SK-N-SH treated with all-trans-retinoic acid at 6 μM for 48 hours (cell line): ENCODE results near the gene LEO1.

Experiments
- ATAC-seq: fragments of 200-7000 bp; cut with Tn5 transposase; 3 replicates; pipeline ENCODE4 v1.9.1; 2020; ENCODE audit warnings: mild to moderate bottlenecking, moderate library complexity
- BACH2 ChIP-seq: fragments of 250-450 bp; sonication (Bioruptor Pico); IDR thresholded peaks from 2 replicates; pipeline ENCODE4 v1.9.0; 2021; ENCODE audit warnings: mild to moderate bottlenecking, borderline replicate concordance
- CREB5 ChIP-seq: fragments of 250-450 bp; sonication (Bioruptor Pico); IDR thresholded peaks from 2 replicates; pipeline ENCODE4 v1.5.1; 2020; ENCODE audit warnings: low read depth, mild to moderate bottlenecking, moderate library complexity
- CSRNP3 ChIP-seq: fragments of 250-450 bp; sonication (Bioruptor Pico); IDR thresholded peaks from 2 replicates; pipeline ENCODE4 v1.5.1; 2021; ENCODE audit warnings: mild to moderate bottlenecking, moderate library complexity
- ESRRG ChIP-seq: fragments of 250-450 bp; sonication (Bioruptor Pico); IDR thresholded peaks from 2 replicates; pipeline ENCODE4 v1.6.1; 2021; ENCODE audit warnings: mild to moderate bottlenecking
- GLIS3 ChIP-seq: fragments of 250-450 bp; sonication (Bioruptor Pico); IDR thresholded peaks from 2 replicates; pipeline ENCODE4 v1.5.0; 2020; ENCODE audit warnings: mild to moderate bottlenecking, moderate library complexity
- ISL1 ChIP-seq: fragments of 250-450 bp; sonication (Bioruptor Pico); IDR thresholded peaks from 2 replicates; pipeline ENCODE4 v2.1.2; 2022; ENCODE audit warnings: mild to moderate bottlenecking, moderate library complexity
- OSR1 ChIP-seq: fragments of 250-450 bp; sonication (Bioruptor Pico); IDR thresholded peaks from 2 replicates; pipeline ENCODE4 v1.8.0; 2022; ENCODE audit warnings: moderate library complexity, mild to moderate bottlenecking, inconsistent platforms
- PATZ1 ChIP-seq: fragments of 250-450 bp; sonication (Bioruptor Pico); IDR thresholded peaks from 2 replicates; pipeline ENCODE4 v1.8.0; 2020; ENCODE audit warnings: mild to moderate bottlenecking, moderate library complexity, borderline replicate concordance
- POU6F1 ChIP-seq: fragments of 250-450 bp; sonication (Bioruptor Pico); IDR thresholded peaks from 2 replicates; pipeline ENCODE4 v1.8.0; 2021; ENCODE audit warnings: low read depth, mild to moderate bottlenecking, moderate library complexity, borderline replicate concordance
- PPARA ChIP-seq: fragments of 250-450 bp; sonication (Bioruptor Pico); IDR thresholded peaks from 2 replicates; pipeline ENCODE4 v1.5.0; 2020; ENCODE audit warnings: mild to moderate bottlenecking, borderline replicate concordance
- RARB ChIP-seq: fragments of 250-450 bp; sonication (Bioruptor Pico); IDR thresholded peaks from 2 replicates; pipeline ENCODE4 v1.8.0; 2021; ENCODE audit warnings: mild to moderate bottlenecking, moderate library complexity
- SNAI2 ChIP-seq: fragments of 250-450 bp; sonication (Bioruptor Pico); IDR thresholded peaks from 2 replicates; pipeline ENCODE4 v1.5.0; 2020; ENCODE audit warnings: mild to moderate bottlenecking, moderate library complexity
- TCF4 ChIP-seq: fragments of 250-450 bp; sonication (Bioruptor Pico); IDR thresholded peaks from 2 replicates; pipeline ENCODE4 v1.8.0; 2021; ENCODE audit warnings: mild to moderate bottlenecking, moderate library complexity, borderline replicate concordance
- TOX ChIP-seq: fragments of 250-450 bp; sonication (Bioruptor Pico); IDR thresholded peaks from 2 replicates; pipeline ENCODE4 v1.8.0; 2021; ENCODE audit warnings: mild to moderate bottlenecking, moderate library complexity, borderline replicate concordance
- TSHZ2 ChIP-seq: fragments of 250-450 bp; sonication (Bioruptor Pico); IDR thresholded peaks from 2 replicates; pipeline ENCODE4 v1.5.0; 2020; ENCODE audit warnings: mild to moderate bottlenecking, moderate library complexity
- ZC3H10 ChIP-seq: fragments of 250-450 bp; sonication (Bioruptor Pico); IDR thresholded peaks from 2 replicates; pipeline ENCODE4 v1.5.1; 2021; ENCODE audit warnings: mild to moderate bottlenecking, moderate library complexity
- ZFP3 ChIP-seq: fragments of 250-450 bp; sonication (Bioruptor Pico); IDR thresholded peaks from 2 replicates; pipeline ENCODE4 v1.5.0; 2020; ENCODE audit warnings: mild to moderate bottlenecking, moderate library complexity
- ZFP30 ChIP-seq: fragments of 450-650 bp; formaldehyde crosslinking; IDR thresholded peaks from 2 replicates; pipeline ENCODE4 v1.5.0; 2022; ENCODE audit warnings: mild to moderate bottlenecking, moderate library complexity
- ZNF565 ChIP-seq: fragments of 450-650 bp; formaldehyde crosslinking; conservative IDR thresholded peaks from 2 replicates; pipeline ENCODE4 v1.5.0; 2020; ENCODE audit warnings: low read depth, mild to moderate bottlenecking, moderate library complexity
- ZNF70 ChIP-seq: fragments of 450-650 bp; formaldehyde crosslinking; IDR thresholded peaks from 2 replicates; pipeline ENCODE4 v1.5.0; 2020; ENCODE audit warnings: mild to moderate bottlenecking, moderate library complexity
- ZNF8 ChIP-seq: fragments of 450-650 bp; formaldehyde crosslinking; IDR thresholded peaks from 2 replicates; pipeline ENCODE4 v1.5.0; 2020; ENCODE audit warnings: mild to moderate bottlenecking, moderate library complexity

LEO1 gene

GRCh38 chr15:51936105-51936478 is 35.5 kb downstream of the LEO1 start:
- TF ChIP-seq OSR1 (CRISPR knock-in tag) = no peak
- TF ChIP-seq ZFP30 (CRISPR knock-in tag) = no peak
- ATAC-seq = no peak

GRCh38 chr15:51935466-51936104 is 36.0 kb downstream of the LEO1 start:
- TF ChIP-seq SNAI2 (CRISPR knock-in tag) (no peak), RARB (CRISPR knock-in tag) (no peak), ISL1 (CRISPR knock-in tag) (no peak), ZNF565 (CRISPR knock-in tag) (no peak), ESRRG (CRISPR knock-in tag) (no peak), BACH2 (CRISPR knock-in tag) (no peak), ZNF70 (CRISPR knock-in tag) (no peak), CREB5 (CRISPR knock-in tag) (no peak), ZC3H10 (CRISPR knock-in tag) (no peak), OSR1 (CRISPR knock-in tag) (no peak), PATZ1 (CRISPR knock-in tag) (no peak)
- ATAC-seq = no peak

- ATAC-seq = no peak
- TF ChIP-seq PPARA (no peak), ZNF8 (no peak)
- TF ChIP-seq, all 23 proteins: peak for 0
Measured at GRCh38 chr15:51932161-51932560, 39.4 kb downstream of the LEO1 start.

GRCh38 chr15:51931638-51932037 is 39.9 kb downstream of the LEO1 start:
- TF ChIP-seq ZFP3 (CRISPR knock-in tag) = no peak
- TF ChIP-seq SNAI2 (CRISPR knock-in tag) = no peak
- TF ChIP-seq ESRRG (CRISPR knock-in tag) = no peak
- TF ChIP-seq CSRNP3 (CRISPR knock-in tag) = no peak
- no peak for TF ChIP-seq TOX (CRISPR knock-in tag)
- no peak for TF ChIP-seq GLIS3 (CRISPR knock-in tag)
- TF ChIP-seq ZC3H10 (CRISPR knock-in tag) = no peak
- TF ChIP-seq TCF4 = no peak
- no peak for TF ChIP-seq TSHZ2
- no peak for TF ChIP-seq ZNF565 (CRISPR knock-in tag)
- no peak for ATAC-seq

- no peak for ATAC-seq
- TF ChIP-seq POU6F1 (CRISPR knock-in tag) (no peak), CREB5 (CRISPR knock-in tag) (no peak), BACH2 (CRISPR knock-in tag) (no peak), TCF4 (no peak), ZNF565 (CRISPR knock-in tag) (no peak), ZC3H10 (CRISPR knock-in tag) (no peak)
Measured at GRCh38 chr15:51931016-51931415, 40.6 kb downstream of the LEO1 start.
